ENCODE results near the gene FSTL4.

DNA sequence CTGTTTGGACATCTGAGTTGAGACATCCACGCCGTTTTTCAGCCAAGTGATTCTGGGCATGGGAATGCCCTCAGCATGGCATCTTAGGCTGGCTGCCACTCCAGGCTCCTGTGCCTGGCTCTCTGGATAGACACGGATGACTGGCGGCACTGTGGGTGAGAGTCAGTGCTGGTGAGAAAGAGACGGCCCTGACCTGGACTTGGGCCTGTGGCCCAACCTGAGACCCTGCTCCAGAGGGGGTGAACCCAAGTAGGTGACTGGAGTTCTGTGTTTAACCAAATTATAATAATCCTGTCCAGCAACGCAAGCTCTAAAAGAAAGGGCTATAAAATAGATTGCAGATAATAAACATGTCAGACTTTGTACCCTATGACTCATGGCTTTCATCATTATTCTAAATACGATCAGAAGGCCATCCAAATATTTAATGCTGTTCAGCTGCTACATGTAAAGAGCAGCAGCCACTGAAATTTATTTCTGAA, 386.6 kb downstream of the FSTL4 start:
- TF ChIP-seq, protein P1, sequence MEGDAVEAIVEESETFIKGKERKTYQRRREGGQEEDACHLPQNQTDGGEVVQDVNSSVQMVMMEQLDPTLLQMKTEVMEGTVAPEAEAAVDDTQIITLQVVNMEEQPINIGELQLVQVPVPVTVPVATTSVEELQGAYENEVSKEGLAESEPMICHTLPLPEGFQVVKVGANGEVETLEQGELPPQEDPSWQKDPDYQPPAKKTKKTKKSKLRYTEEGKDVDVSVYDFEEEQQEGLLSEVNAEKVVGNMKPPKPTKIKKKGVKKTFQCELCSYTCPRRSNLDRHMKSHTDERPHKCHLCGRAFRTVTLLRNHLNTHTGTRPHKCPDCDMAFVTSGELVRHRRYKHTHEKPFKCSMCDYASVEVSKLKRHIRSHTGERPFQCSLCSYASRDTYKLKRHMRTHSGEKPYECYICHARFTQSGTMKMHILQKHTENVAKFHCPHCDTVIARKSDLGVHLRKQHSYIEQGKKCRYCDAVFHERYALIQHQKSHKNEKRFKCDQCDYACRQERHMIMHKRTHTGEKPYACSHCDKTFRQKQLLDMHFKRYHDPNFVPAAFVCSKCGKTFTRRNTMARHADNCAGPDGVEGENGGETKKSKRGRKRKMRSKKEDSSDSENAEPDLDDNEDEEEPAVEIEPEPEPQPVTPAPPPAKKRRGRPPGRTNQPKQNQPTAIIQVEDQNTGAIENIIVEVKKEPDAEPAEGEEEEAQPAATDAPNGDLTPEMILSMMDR (IDR thresholded peaks at IDR 0.05): no peak
- TF ChIP-seq ZFX (IDR thresholded peaks at IDR 0.05; ENCODE audit: borderline replicate concordance): no peak
